ENCODE measurements around the gene PHC3.

DNA sequence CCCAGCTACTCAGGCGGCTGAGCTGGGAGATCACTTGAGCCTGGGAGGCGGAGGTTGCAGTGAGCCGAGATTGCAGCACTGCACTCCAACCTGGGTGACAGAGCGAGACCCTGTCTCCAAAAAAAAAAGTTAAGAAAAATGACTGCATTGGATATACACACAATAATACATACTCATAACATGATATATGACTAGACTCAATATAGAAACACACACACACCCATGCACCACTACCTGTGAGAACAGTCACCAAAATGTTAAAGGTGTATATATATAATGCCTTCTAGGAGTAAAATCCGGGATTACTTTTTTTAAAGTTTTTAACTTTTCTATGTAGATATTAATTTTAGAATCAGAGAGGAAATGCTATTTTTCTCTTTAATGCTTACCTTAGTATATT, 25.9 kb downstream of the PHC3 start:
- TF ChIP-seq POLR2A (IDR thresholded peaks at IDR 0.05; ENCODE audit: low read length) (no peak), GATA1 (IDR thresholded peaks at IDR 0.05; ENCODE audit: low read depth, low read length) (no peak)

Data from erythroblast (primary cell).